ENCODE results near the gene EYS. TPM values are rescaled to one million over a fixed set of nuclear protein-coding genes. Genes with fewer than 3 reads are reported as not detected.
"Not testable (repeated sequence)": the region's sequence is repeated elsewhere in the genome, so short reads cannot be mapped to it uniquely, and the experiment has no call there.

The EYS gene
- total and polyA plus RNA-seq, 2 of the 8 experiments (the other 6 are each of a cell fraction or from before 2014, with no cell fraction given), result 0.05 to 0.13 TPM

DNA sequence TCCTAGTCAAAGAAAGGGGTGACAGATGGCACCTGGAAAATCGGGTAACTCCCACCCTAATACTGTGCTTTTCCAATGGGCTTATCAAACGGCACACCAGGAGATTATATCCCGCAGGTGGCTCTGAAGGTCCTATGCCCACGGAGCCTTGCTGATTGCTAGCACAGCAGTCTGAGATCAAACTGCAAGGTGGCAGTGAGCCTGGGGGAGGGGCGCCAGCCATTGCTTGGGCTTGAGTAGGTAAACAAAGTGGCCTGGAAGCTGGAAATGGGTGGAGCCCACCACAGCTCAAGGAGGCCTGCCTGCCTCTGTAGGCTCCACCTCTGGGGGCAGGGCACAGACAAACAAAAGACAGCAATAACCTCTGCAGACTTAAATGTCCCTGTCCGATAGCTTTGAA lies 1258.9 kb downstream of the EYS start:
- H3K9me3 ChIP-seq (ENCODE audit: insufficient read depth in 2 of 2, low read depth in 1 of 2, low read length in 1 of 2); DNase-seq (ENCODE audit: low read depth in 1 of 2, low spot score in 2 of 2): not testable (repeated sequence)

More for the DNA sequence above, 1258.9 kb downstream of the EYS start:
- H3K4ac ChIP-seq (replicated peaks; ENCODE audit: insufficient read length, low read depth, low read length); H3K56ac ChIP-seq (replicated peaks; ENCODE audit: insufficient read length, low read depth, low read length); H3K4me1 ChIP-seq (replicated peaks in 1 of 4; ENCODE audit: control insufficient read depth in 3 of 4, insufficient read depth in 4 of 4, low read length in 3 of 4); H3K9ac ChIP-seq (replicated peaks in 1 of 4; ENCODE audit: extremely low read depth in 1 of 4, low read depth in 3 of 4, low read length in 3 of 4); H2BK5ac ChIP-seq (ENCODE audit: low read depth, low read length); H3K4me2 ChIP-seq (ENCODE audit: insufficient read depth in 1 of 2, low read depth in 2 of 2, low read length in 2 of 2); H2BK20ac ChIP-seq (ENCODE audit: low read length); H3K23me2 ChIP-seq (ENCODE audit: low read depth, low read length); H4K8ac ChIP-seq (ENCODE audit: extremely low read depth, insufficient read depth, low read length); H3K79me2 ChIP-seq (ENCODE audit: control insufficient read depth in 1 of 2, insufficient read depth in 2 of 2, low read length in 2 of 2); H4K91ac ChIP-seq (replicated peaks; ENCODE audit: insufficient read length, low read length); H3K18ac ChIP-seq (ENCODE audit: extremely low read depth, low read length); H2AK5ac ChIP-seq (ENCODE audit: low read depth, low read length); FAIRE-seq; H2BK12ac ChIP-seq (ENCODE audit: low read depth, low read length); H3K14ac ChIP-seq (ENCODE audit: insufficient read length); POLR2A ChIA-PET (ENCODE audit: partially characterized antibody); H3K79me1 ChIP-seq (ENCODE audit: low read depth, low read length); H3K36me3 ChIP-seq (ENCODE audit: control insufficient read depth in 2 of 4, insufficient read depth in 4 of 4, low read length in 3 of 4); H3K27me3 ChIP-seq (replicated peaks in 1 of 4; ENCODE audit: control insufficient read depth in 3 of 4, extremely low read depth in 1 of 4, insufficient read depth in 3 of 4, low read length in 3 of 4); H3K27ac ChIP-seq (ENCODE audit: low read depth, low read length); H2BK120ac ChIP-seq (replicated peaks; ENCODE audit: low read depth, low read length); H4K5ac ChIP-seq (ENCODE audit: insufficient read length, low read depth, low read length); H4K20me1 ChIP-seq (replicated peaks in 1 of 2; ENCODE audit: control insufficient read depth in 1 of 2, insufficient read depth in 2 of 2, low read length in 2 of 2); H2BK15ac ChIP-seq (ENCODE audit: low read length); H3K4me3 ChIP-seq (ENCODE audit: extremely low read depth in 1 of 4, insufficient read depth in 2 of 4, low read depth in 3 of 4, low read length in 4 of 4); H2AFZ ChIP-seq (ENCODE audit: low read length); H3K23ac ChIP-seq (ENCODE audit: insufficient read length): not testable (repeated sequence)
- WGBS, 2 experiments (ENCODE audit: extremely low coverage in 1 of 2, insufficient coverage in 1 of 2, insufficient read length in 1 of 2, insufficient replicate concordance in 2 of 2, low coverage in 1 of 2, low lambda C conversion rate in 2 of 2, missing lambda C conversion rate in 1 of 2), result 83% methylated on average over 6 of the region's 6 CpGs; no CpG with 5 or more reads in 1 of the 2 experiments
- CTCF ChIA-PET (ENCODE audit: partially characterized antibody), result interaction anchor here (1.3 kb wide), 1 partner anchor 23 kb away, joined by 3 read pairs; no protein-coding TSS in a partner anchor

Data from H1 (cell line).